Measurements from ENCODE around the gene SLC25A24.

SLC25A24 gene

DNA sequence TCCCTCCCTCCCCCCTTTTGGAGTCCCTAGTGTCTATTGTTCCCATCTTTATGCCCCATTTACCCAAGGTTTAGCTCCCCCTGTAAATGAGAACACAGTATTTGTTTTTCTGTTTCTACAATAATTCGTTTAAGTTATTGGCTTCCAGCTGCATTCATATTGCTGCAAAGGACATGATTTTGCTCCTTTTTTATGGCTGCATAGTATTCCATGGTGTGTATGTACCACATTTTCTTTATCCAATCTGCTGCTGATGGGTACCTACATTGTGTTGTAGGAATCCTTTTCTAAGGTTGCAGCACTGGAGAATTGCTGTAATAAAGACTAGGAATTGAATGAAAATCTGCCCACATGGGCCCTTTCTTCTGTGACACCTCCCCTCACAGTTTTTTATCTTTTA lies 6.8 kb downstream of the SLC25A24 start:
- Histone ChIP-seq H3F3A (ENCODE audit: insufficient read depth, low read length) (no peaks in the 10 kb centered on the region), H2AFZ (ENCODE audit: low read length) (no peak overlapping the region), H4K20me1 (ENCODE audit: insufficient read depth, low read length) (no peaks in the 10 kb centered on the region), H3K79me2 (ENCODE audit: insufficient read depth, low read length) (no peaks in the 10 kb centered on the region), H3K9me2 (ENCODE audit: low read depth, low read length) (no peaks in the 10 kb centered on the region), H3K9ac (ENCODE audit: low read length) (no peak overlapping the region), H3K27me3 (ENCODE audit: insufficient read depth, low read length) (no peaks in the 10 kb centered on the region), H3K9me3 (ENCODE audit: low read length) (no peaks in the 10 kb centered on the region), H3K4me1 (ENCODE audit: insufficient read depth, low read length, severe bottlenecking) (no peaks in the 10 kb centered on the region), H3K36me3 (ENCODE audit: insufficient read depth, low read length) (no peaks in the 10 kb centered on the region), H3K4me3 (ENCODE audit: low read depth, low read length, poor library complexity, severe bottlenecking) (no peak overlapping the region), H3K27ac (ENCODE audit: low read depth, low read length, poor library complexity, severe bottlenecking) (no peak overlapping the region), H3K4me2 (ENCODE audit: low read length) (no peak overlapping the region)
- no peak for TF ChIP-seq EZH2 (IDR thresholded peaks at IDR 0.05; ENCODE audit: borderline replicate concordance, low read length)
- TF ChIP-seq, protein P1, sequence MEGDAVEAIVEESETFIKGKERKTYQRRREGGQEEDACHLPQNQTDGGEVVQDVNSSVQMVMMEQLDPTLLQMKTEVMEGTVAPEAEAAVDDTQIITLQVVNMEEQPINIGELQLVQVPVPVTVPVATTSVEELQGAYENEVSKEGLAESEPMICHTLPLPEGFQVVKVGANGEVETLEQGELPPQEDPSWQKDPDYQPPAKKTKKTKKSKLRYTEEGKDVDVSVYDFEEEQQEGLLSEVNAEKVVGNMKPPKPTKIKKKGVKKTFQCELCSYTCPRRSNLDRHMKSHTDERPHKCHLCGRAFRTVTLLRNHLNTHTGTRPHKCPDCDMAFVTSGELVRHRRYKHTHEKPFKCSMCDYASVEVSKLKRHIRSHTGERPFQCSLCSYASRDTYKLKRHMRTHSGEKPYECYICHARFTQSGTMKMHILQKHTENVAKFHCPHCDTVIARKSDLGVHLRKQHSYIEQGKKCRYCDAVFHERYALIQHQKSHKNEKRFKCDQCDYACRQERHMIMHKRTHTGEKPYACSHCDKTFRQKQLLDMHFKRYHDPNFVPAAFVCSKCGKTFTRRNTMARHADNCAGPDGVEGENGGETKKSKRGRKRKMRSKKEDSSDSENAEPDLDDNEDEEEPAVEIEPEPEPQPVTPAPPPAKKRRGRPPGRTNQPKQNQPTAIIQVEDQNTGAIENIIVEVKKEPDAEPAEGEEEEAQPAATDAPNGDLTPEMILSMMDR (IDR thresholded peaks at IDR 0.05; ENCODE audit: low read length): no peak

DNA sequence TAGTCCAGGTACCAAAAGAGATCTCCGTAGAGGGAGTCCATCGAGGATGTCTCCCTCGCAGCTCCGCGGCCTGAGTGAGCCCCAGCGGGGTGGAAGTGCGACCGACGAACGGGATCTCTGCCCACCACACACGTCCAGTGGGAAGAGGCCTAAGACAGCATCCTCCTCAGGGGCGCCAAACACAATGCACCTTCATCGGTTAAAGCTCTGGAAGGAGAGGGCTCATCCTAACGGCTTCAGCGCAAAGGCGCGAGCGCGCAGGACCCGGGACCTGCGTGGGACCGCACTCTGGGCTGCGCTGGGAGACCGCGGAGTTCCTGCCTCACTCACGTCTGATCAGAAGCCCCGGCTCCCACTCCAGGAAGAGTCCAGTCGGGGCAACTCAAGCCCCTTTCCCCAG lies 7.6 kb downstream of the SLC25A24 start:
- H4K20me1 ChIP-seq (ENCODE audit: insufficient read depth, low read length): no peaks in the 10 kb centered on the region
- H3K27ac ChIP-seq (ENCODE audit: low read depth, low read length, poor library complexity, severe bottlenecking): no peak overlapping the region
- no peak overlapping the region for H3K4me3 ChIP-seq (ENCODE audit: low read depth, low read length, poor library complexity, severe bottlenecking)
- no peaks in the 10 kb centered on the region for H3K4me1 ChIP-seq (ENCODE audit: insufficient read depth, low read length, severe bottlenecking)
- no peak overlapping the region for H2AFZ ChIP-seq (ENCODE audit: low read length)
- TF ChIP-seq, protein P1 (IDR thresholded peaks at IDR 0.05; ENCODE audit: low read length): no peak
- TF ChIP-seq EZH2 (IDR thresholded peaks at IDR 0.05; ENCODE audit: borderline replicate concordance, low read length): no peak
- H3K4me2 ChIP-seq (ENCODE audit: low read length): no peak overlapping the region
- no peaks in the 10 kb centered on the region for H3F3A ChIP-seq (ENCODE audit: insufficient read depth, low read length)
- H3K9me2 ChIP-seq (ENCODE audit: low read depth, low read length): no peaks in the 10 kb centered on the region
- no peaks in the 10 kb centered on the region for H3K9me3 ChIP-seq (ENCODE audit: low read length)
- no peaks in the 10 kb centered on the region for H3K79me2 ChIP-seq (ENCODE audit: insufficient read depth, low read length)
- no peaks in the 10 kb centered on the region for H3K27me3 ChIP-seq (ENCODE audit: insufficient read depth, low read length)
- H3K9ac ChIP-seq (ENCODE audit: low read length): no peak overlapping the region
- H3K36me3 ChIP-seq (ENCODE audit: insufficient read depth, low read length): no peaks in the 10 kb centered on the region

DNA sequence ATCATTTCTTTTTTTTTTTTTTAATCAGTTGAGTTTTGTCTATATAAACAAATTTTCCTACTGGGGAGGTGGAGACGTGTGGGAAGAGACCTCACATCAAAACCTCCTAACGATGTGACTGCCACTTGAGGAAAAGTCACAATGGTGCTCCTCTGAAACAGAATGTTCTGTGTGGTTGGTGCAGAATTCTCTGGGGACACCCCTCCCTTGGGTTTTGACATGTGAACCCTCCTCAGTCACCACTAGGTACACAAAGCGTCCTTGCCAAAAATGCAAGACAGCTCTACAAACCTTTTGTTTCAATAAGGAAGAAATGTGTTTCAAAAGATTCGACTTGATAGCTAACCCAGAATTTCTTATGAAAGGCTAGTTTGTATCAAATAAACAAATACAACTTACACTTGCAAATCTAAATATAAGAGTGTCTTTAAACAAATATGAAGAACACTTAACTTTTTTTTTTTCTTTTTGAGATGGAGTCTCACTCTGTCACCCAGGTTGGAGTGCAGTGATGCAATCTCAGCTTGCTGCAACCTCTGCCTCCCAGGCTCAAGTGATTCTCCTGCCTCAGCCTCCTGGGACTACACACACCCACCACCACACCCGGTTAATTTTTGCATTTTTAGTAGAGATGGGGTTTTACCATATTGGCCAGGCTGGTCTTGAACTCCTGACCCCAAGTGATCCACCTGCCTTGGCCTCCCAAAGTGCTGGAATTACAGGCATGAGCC lies 9.3 kb downstream of the SLC25A24 start:
- Histone ChIP-seq H3K9me2 (ENCODE audit: low read depth, low read length) (no peaks in the 10 kb centered on the region), H3K4me3 (ENCODE audit: low read depth, low read length, poor library complexity, severe bottlenecking) (no peak overlapping the region), H3K79me2 (ENCODE audit: insufficient read depth, low read length) (no peaks in the 10 kb centered on the region), H3K36me3 (ENCODE audit: insufficient read depth, low read length) (no peaks in the 10 kb centered on the region), H3K4me1 (ENCODE audit: insufficient read depth, low read length, severe bottlenecking) (no peaks in the 10 kb centered on the region), H3K27me3 (ENCODE audit: insufficient read depth, low read length) (no peaks in the 10 kb centered on the region), H2AFZ (ENCODE audit: low read length) (no peak overlapping the region), H3K9ac (ENCODE audit: low read length) (no peak overlapping the region), H3K4me2 (ENCODE audit: low read length) (no peak overlapping the region), H3K27ac (ENCODE audit: low read depth, low read length, poor library complexity, severe bottlenecking) (no peak overlapping the region), H3F3A (ENCODE audit: insufficient read depth, low read length) (no peaks in the 10 kb centered on the region), H3K9me3 (ENCODE audit: low read length) (no peaks in the 10 kb centered on the region), H4K20me1 (ENCODE audit: insufficient read depth, low read length) (no peaks in the 10 kb centered on the region)
- no peak for TF ChIP-seq EZH2 (IDR thresholded peaks at IDR 0.05; ENCODE audit: borderline replicate concordance, low read length)
- TF ChIP-seq, protein P1 (IDR thresholded peaks at IDR 0.05; ENCODE audit: low read length): no peak

Measured in OCI-LY1 (cell line).